ENCODE measurements around the gene KCNJ16.

KCNJ16 gene

DNA sequence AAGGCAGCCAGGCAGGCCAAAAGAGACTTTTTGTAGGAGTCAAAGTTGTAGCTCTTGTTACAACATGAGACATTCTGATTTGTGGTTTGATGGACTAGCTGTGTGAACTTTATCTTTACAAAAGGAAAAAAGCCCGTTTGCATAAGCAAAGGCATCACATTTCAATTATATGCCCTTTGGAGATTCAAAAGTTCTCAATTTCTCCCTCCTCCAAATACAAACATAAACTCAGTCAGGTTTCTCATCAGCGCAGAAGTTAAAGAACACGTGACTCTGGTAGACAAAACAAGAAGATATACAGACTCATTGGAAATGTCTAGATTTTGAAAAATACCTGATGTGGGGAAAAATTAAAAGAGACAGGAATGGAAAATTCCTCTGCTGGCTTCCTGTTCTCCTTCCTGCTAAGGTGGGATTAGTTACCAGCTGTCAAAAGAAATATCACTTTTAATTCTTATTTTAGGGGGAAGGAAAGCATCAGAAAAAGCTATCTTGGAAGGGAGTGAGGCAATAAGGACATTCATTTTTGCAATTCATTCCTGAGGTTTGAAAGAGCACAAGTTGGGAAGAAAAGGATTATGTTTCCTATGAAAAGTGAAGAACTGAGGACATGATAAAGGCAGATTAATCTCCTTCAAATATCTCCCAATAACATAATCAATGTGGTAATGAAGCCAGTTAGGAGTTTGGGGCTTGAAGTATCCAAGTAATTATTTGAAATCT, 4.6 kb upstream of the KCNJ16 start:
- DNase-seq (ENCODE audit: low read depth): no peak
- TF ChIP-seq CTCF (conservative IDR thresholded peaks at IDR 0.05; ENCODE audit: low read depth, low read length): no peak
- no peak overlapping the region for H3K4me3 ChIP-seq (ENCODE audit: low read length)

- DNase-seq (ENCODE audit: low read depth): no peak
- H3K4me3 ChIP-seq (ENCODE audit: low read length): no peak overlapping the region
- TF ChIP-seq CTCF (conservative IDR thresholded peaks at IDR 0.05; ENCODE audit: low read depth, low read length): no peak
These were observed 3.9 kb upstream of the KCNJ16 start for GRCh38 chr17:70071127-70071526.

- H3K4me3 ChIP-seq (ENCODE audit: low read length): no peak overlapping the region
- TF ChIP-seq CTCF (conservative IDR thresholded peaks at IDR 0.05; ENCODE audit: low read depth, low read length): no peak
- no peak for DNase-seq (ENCODE audit: low read depth)
These were observed 3.4 kb upstream of the KCNJ16 start for GRCh38 chr17:70071620-70072019.

DNA sequence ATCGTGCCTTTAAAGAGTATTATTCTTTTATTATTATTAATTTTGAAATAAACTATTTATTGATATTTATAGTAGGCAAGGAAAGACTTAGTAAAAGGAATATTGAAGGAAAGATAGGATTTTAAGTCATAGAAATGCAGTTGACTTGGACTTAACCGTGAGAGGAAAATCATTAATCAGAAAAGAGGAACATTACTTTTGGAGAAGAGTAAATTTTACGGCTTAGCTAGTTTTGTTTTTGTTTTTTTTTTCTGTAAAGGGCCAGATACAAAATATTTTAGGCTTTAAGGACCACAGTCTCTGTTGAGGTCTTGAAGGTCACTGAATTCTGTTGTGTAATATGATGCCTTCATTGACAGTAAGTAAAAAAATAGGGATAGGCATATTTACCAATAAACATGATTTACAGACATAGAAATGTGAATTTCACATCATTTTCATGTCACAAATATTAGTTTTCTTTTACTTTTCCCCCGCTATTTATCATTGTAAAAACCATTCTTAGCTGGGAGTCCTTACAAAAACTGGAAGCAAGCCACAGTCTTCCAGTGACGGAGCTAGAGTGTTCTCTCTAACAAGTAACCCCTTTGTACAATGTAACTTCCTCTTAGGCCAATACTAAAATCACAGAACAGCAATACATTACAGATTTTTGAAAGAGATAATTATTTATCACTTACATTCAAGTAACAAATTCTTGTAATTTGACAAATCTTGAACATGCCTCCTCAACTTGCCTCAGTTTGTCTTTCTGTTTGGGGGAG, 2.3 kb upstream of the KCNJ16 start:
- no peak for DNase-seq (ENCODE audit: low read depth)
- no peak overlapping the region for H3K4me3 ChIP-seq (ENCODE audit: low read length)
- no peak for TF ChIP-seq CTCF (conservative IDR thresholded peaks at IDR 0.05; ENCODE audit: low read depth, low read length)

DNA sequence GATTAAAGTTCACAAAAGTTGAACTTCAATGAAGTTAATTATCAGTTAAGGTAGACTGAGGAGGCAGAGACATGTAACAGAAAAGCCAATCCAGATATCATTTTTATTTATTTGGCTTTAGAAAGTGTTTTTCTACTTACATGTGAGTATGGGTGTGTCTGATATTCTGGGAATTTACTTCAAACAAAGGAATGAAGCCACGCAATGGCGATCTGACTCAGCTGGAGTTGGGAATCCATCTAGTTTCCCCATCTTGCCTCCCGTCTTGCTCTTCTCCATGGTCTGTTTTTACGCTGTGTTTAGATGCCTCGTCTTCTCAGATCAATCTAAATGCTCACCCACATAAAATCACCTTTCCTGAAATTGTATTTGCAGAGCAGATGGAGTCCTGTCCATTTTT, 1.7 kb upstream of the KCNJ16 start:
- H3K4me3 ChIP-seq (ENCODE audit: low read length): no peak overlapping the region
- DNase-seq (ENCODE audit: low read depth): no peak
- TF ChIP-seq CTCF (conservative IDR thresholded peaks at IDR 0.05; ENCODE audit: low read depth, low read length): no peak

DNA sequence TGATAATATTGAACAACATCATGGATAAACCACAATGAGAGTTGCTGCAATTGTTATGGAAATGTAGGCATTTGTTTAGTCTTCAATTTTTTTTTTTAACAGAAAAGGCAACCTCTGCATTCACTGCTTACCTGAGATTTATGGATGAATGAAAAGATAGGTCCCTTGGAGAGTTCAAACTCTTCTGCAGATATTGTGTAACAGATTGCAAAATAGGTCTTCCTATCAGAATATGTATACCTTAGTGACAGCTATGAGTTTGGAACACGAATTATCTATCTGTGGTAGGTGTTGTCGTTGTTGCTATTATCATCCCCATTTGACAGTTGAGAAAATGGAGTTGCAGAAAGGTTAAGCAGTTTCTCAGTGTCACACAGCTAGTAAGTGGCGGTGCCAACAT, 1.2 kb upstream of the KCNJ16 start:
- DNase-seq (ENCODE audit: low read depth): no peak
- TF ChIP-seq CTCF (conservative IDR thresholded peaks at IDR 0.05; ENCODE audit: low read depth, low read length): no peak
- H3K4me3 ChIP-seq (ENCODE audit: low read length): no peak overlapping the region
